ENCODE measurements around the gene TRMT112. TPM values are rescaled to one million over a fixed set of nuclear protein-coding genes. Genes with fewer than 3 reads are reported as not detected.

TRMT112 gene
- total and polyA plus RNA-seq, 2 donors (not counting 1 experiment from before 2014, with no cell fraction given), result 161 to 248 TPM

GRCh38 chr11:64352995-64353714 lies 35.8 kb upstream of the TRMT112 start:
- H3K4me2 ChIP-seq (ENCODE audit: extremely low read depth, insufficient read depth, low read length), result no peak overlapping the region
- DNase-seq (ENCODE audit: low read depth in 2 of 2), result no peak
- H3K27ac ChIP-seq (ENCODE audit: insufficient read depth, low read length), result no peak overlapping the region
- H2AFZ ChIP-seq (ENCODE audit: low read length), result no peak overlapping the region
- H3K27me3 ChIP-seq (ENCODE audit: control insufficient read depth, insufficient read depth, low read length), result no peaks in the 10 kb centered on the region
- TF ChIP-seq CTCF (conservative IDR thresholded peaks at IDR 0.05 in 1 of 2, IDR thresholded peaks at IDR 0.05 in 1 of 2; ENCODE audit: low read depth in 1 of 2, low read length in 2 of 2) (no peak), EZH2 (IDR thresholded peaks at IDR 0.05; ENCODE audit: low read length, missing control alignments) (no peak)
- no peaks in the 10 kb centered on the region for H3K79me2 ChIP-seq (ENCODE audit: control insufficient read depth, insufficient read depth, low read length)
- no peak overlapping the region for H3K9ac ChIP-seq (ENCODE audit: insufficient read depth, low read length)
- H4K20me1 ChIP-seq (ENCODE audit: control insufficient read depth, extremely low read depth, insufficient read depth, low read length), result no peaks in the 10 kb centered on the region
- H3K4me3 ChIP-seq (replicated peaks in 1 of 4; ENCODE audit: control extremely low read depth in 1 of 4, insufficient read depth in 1 of 4, low read depth in 3 of 4, low read length in 4 of 4), result no peak overlapping the region
- peaks cover 10% of the 10 kb centered on the region for H3K4me1 ChIP-seq (ENCODE audit: control insufficient read depth, extremely low read depth, insufficient read depth, low read length)
- no peaks in the 10 kb centered on the region for H3K36me3 ChIP-seq (ENCODE audit: control insufficient read depth, insufficient read depth, low read length)
- no peaks in the 10 kb centered on the region for H3K9me3 ChIP-seq (ENCODE audit: control insufficient read depth, insufficient read depth, low read depth, low read length)

- no peak for DNase-seq (ENCODE audit: low read depth in 2 of 2)
- no peak overlapping the region for H2AFZ ChIP-seq (ENCODE audit: low read length)
- no peak overlapping the region for H3K27ac ChIP-seq (ENCODE audit: insufficient read depth, low read length)
- TF ChIP-seq EZH2 (IDR thresholded peaks at IDR 0.05; ENCODE audit: low read length, missing control alignments), result no peak
- TF ChIP-seq CTCF (conservative IDR thresholded peaks at IDR 0.05 in 1 of 2, IDR thresholded peaks at IDR 0.05 in 1 of 2; ENCODE audit: low read depth in 1 of 2, low read length in 2 of 2), result no peak
- H3K4me1 ChIP-seq (ENCODE audit: control insufficient read depth, extremely low read depth, insufficient read depth, low read length), result peaks cover 4% of the 10 kb centered on the region
- no peaks in the 10 kb centered on the region for H3K9me3 ChIP-seq (ENCODE audit: control insufficient read depth, insufficient read depth, low read depth, low read length)
- no peaks in the 10 kb centered on the region for H3K27me3 ChIP-seq (ENCODE audit: control insufficient read depth, insufficient read depth, low read length)
- no peak overlapping the region for H3K9ac ChIP-seq (ENCODE audit: insufficient read depth, low read length)
- no peaks in the 10 kb centered on the region for H3K36me3 ChIP-seq (ENCODE audit: control insufficient read depth, insufficient read depth, low read length)
- no peak overlapping the region for H3K4me3 ChIP-seq (replicated peaks in 1 of 4; ENCODE audit: control extremely low read depth in 1 of 4, insufficient read depth in 1 of 4, low read depth in 3 of 4, low read length in 4 of 4)
- no peaks in the 10 kb centered on the region for H4K20me1 ChIP-seq (ENCODE audit: control insufficient read depth, extremely low read depth, insufficient read depth, low read length)
- no peak overlapping the region for H3K4me2 ChIP-seq (ENCODE audit: extremely low read depth, insufficient read depth, low read length)
- H3K79me2 ChIP-seq (ENCODE audit: control insufficient read depth, insufficient read depth, low read length), result no peaks in the 10 kb centered on the region
Measured at GRCh38 chr11:64352099-64352994, 35.0 kb upstream of the TRMT112 start.

GRCh38 chr11:64351136-64351631 lies 33.8 kb upstream of the TRMT112 start:
- H2AFZ ChIP-seq (ENCODE audit: low read length), result no peak overlapping the region
- no peaks in the 10 kb centered on the region for H3K27me3 ChIP-seq (ENCODE audit: control insufficient read depth, insufficient read depth, low read length)
- no peak overlapping the region for H3K4me3 ChIP-seq (replicated peaks in 1 of 4; ENCODE audit: control extremely low read depth in 1 of 4, insufficient read depth in 1 of 4, low read depth in 3 of 4, low read length in 4 of 4)
- H3K36me3 ChIP-seq (ENCODE audit: control insufficient read depth, insufficient read depth, low read length), result no peaks in the 10 kb centered on the region
- H3K4me2 ChIP-seq (ENCODE audit: extremely low read depth, insufficient read depth, low read length), result no peak overlapping the region
- TF ChIP-seq CTCF (conservative IDR thresholded peaks at IDR 0.05 in 1 of 2, IDR thresholded peaks at IDR 0.05 in 1 of 2; ENCODE audit: low read depth in 1 of 2, low read length in 2 of 2), result no peak
- no peak for TF ChIP-seq EZH2 (IDR thresholded peaks at IDR 0.05; ENCODE audit: low read length, missing control alignments)
- H3K9ac ChIP-seq (ENCODE audit: insufficient read depth, low read length), result no peak overlapping the region
- no peak for DNase-seq (ENCODE audit: low read depth in 2 of 2)
- H3K79me2 ChIP-seq (ENCODE audit: control insufficient read depth, insufficient read depth, low read length), result no peaks in the 10 kb centered on the region
- no peaks in the 10 kb centered on the region for H3K9me3 ChIP-seq (ENCODE audit: control insufficient read depth, insufficient read depth, low read depth, low read length)
- no peak overlapping the region for H3K27ac ChIP-seq (ENCODE audit: insufficient read depth, low read length)
- H3K4me1 ChIP-seq (ENCODE audit: control insufficient read depth, extremely low read depth, insufficient read depth, low read length), result peaks cover 4% of the 10 kb centered on the region
- no peaks in the 10 kb centered on the region for H4K20me1 ChIP-seq (ENCODE audit: control insufficient read depth, extremely low read depth, insufficient read depth, low read length)
